ENCODE results near the gene HIGD2A. TPM values are rescaled to one million over a fixed set of nuclear protein-coding genes. Genes with fewer than 3 reads are reported as not detected.
"Not testable (repeated sequence)": the region's sequence is repeated elsewhere in the genome, so short reads cannot be mapped to it uniquely, and the experiment has no call there.

Gene HIGD2A
- total RNA-seq, 1 donor from 2014 or later: 74.6 TPM

- Mint-ChIP-seq H3K36me3 (ENCODE audit: low read depth) (peaks cover 20% of the 10 kb centered on the region), H3K4me3 (ENCODE audit: unreplicated experiment) (no peak overlapping the region), H3K27me3 (ENCODE audit: low read depth) (no peaks in the 10 kb centered on the region), H3K4me1 (ENCODE audit: low read depth) (peaks cover 16% of the 10 kb centered on the region), H3K27ac (ENCODE audit: unreplicated experiment) (no peak overlapping the region), H3K9me3 (ENCODE audit: low read depth) (no peaks in the 10 kb centered on the region)
- no peak for DNase-seq (ENCODE audit: low spot score)
- TF ChIP-seq CTCF (IDR thresholded peaks at IDR 0.05): no peak
Measured at GRCh38 chr5:176405656-176406435, 17.3 kb downstream of the HIGD2A start.

- no peak overlapping the region for H3K4me3 Mint-ChIP-seq (ENCODE audit: unreplicated experiment)
- no peak overlapping the region for H3K27ac Mint-ChIP-seq (ENCODE audit: unreplicated experiment)
Measured at GRCh38 chr5:176406436-176407052, 18.0 kb downstream of the HIGD2A start.

GRCh38 chr5:176407456-176408251 lies 19.1 kb downstream of the HIGD2A start:
- H3K4me1 Mint-ChIP-seq (ENCODE audit: low read depth): peaks cover 16% of the 10 kb centered on the region
- no peak for TF ChIP-seq CTCF (IDR thresholded peaks at IDR 0.05)
- H3K27ac Mint-ChIP-seq (ENCODE audit: unreplicated experiment): no peak overlapping the region
- no peaks in the 10 kb centered on the region for H3K9me3 Mint-ChIP-seq (ENCODE audit: low read depth)
- no peak for DNase-seq (ENCODE audit: low spot score)
- H3K36me3 Mint-ChIP-seq (ENCODE audit: low read depth): peaks cover 20% of the 10 kb centered on the region
- no peaks in the 10 kb centered on the region for H3K27me3 Mint-ChIP-seq (ENCODE audit: low read depth)
- H3K4me3 Mint-ChIP-seq (ENCODE audit: unreplicated experiment): no peak overlapping the region

More at GRCh38 chr5:176406436-176407052, 18.0 kb downstream of the HIGD2A start:
- Mint-ChIP-seq H3K9me3 (ENCODE audit: low read depth) (no peaks in the 10 kb centered on the region), H3K27me3 (ENCODE audit: low read depth) (no peaks in the 10 kb centered on the region), H3K36me3 (ENCODE audit: low read depth) (peaks cover 20% of the 10 kb centered on the region), H3K4me1 (ENCODE audit: low read depth) (peaks cover 15% of the 10 kb centered on the region)
- TF ChIP-seq CTCF (IDR thresholded peaks at IDR 0.05): no peak
- no peak for DNase-seq (ENCODE audit: low spot score)

GRCh38 chr5:176408252-176408573 lies 19.7 kb downstream of the HIGD2A start:
- Mint-ChIP-seq H3K4me1 (ENCODE audit: low read depth) (peaks cover 20% of the 10 kb centered on the region), H3K36me3 (ENCODE audit: low read depth) (peaks cover 20% of the 10 kb centered on the region)
- H3K27ac Mint-ChIP-seq (ENCODE audit: unreplicated experiment); H3K4me3 Mint-ChIP-seq (ENCODE audit: unreplicated experiment); H3K27me3 Mint-ChIP-seq (ENCODE audit: low read depth); H3K9me3 Mint-ChIP-seq (ENCODE audit: low read depth); DNase-seq (ENCODE audit: low spot score): not testable (repeated sequence)

- TF ChIP-seq CTCF (IDR thresholded peaks at IDR 0.05): no peak
- Mint-ChIP-seq H3K9me3 (ENCODE audit: low read depth) (no peaks in the 10 kb centered on the region), H3K4me1 (ENCODE audit: low read depth) (peaks cover 24% of the 10 kb centered on the region), H3K27ac (ENCODE audit: unreplicated experiment) (no peak overlapping the region), H3K36me3 (ENCODE audit: low read depth) (peaks cover 20% of the 10 kb centered on the region), H3K27me3 (ENCODE audit: low read depth) (no peaks in the 10 kb centered on the region), H3K4me3 (ENCODE audit: unreplicated experiment) (no peak overlapping the region)
- DNase-seq (ENCODE audit: low spot score): no peak
Measured at GRCh38 chr5:176408590-176408989, 20.0 kb downstream of the HIGD2A start.

Measured in chondrocyte (in vitro differentiated cells).